ENCODE results near the gene RSPH6A. TPM values are rescaled to one million over a fixed set of nuclear protein-coding genes. Genes with fewer than 3 reads are reported as not detected.

The RSPH6A gene
- total and polyA plus RNA-seq, 3 donors from 2014 or later, result 17.0 to 88.3 (median 20.9) TPM

DNA sequence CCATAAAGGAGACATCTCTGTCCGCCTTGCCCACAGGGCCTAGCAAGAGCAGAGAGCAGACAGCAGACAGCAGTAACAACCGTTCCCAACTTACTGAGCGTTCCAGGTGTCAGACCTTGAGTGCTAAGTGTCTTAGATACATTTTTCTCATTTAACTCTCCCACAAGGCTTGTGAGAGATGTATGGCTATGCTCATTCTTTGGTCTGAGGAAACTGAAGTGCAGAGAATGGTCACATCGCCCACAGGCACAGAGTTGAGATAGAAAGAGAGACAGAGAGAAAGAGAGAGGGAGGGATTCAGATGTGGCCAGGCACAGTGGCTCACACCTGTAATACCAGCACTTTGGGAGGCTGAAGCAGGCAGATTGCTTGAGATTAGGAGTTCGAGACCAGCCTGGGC lies 67.6 kb downstream of the RSPH6A start:
- no peak for TF ChIP-seq POLR2A (IDR thresholded peaks at IDR 0.05)
- TF ChIP-seq, protein P1, sequence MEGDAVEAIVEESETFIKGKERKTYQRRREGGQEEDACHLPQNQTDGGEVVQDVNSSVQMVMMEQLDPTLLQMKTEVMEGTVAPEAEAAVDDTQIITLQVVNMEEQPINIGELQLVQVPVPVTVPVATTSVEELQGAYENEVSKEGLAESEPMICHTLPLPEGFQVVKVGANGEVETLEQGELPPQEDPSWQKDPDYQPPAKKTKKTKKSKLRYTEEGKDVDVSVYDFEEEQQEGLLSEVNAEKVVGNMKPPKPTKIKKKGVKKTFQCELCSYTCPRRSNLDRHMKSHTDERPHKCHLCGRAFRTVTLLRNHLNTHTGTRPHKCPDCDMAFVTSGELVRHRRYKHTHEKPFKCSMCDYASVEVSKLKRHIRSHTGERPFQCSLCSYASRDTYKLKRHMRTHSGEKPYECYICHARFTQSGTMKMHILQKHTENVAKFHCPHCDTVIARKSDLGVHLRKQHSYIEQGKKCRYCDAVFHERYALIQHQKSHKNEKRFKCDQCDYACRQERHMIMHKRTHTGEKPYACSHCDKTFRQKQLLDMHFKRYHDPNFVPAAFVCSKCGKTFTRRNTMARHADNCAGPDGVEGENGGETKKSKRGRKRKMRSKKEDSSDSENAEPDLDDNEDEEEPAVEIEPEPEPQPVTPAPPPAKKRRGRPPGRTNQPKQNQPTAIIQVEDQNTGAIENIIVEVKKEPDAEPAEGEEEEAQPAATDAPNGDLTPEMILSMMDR (IDR thresholded peaks at IDR 0.05), result no peak
- intact Hi-C loops (cut with DNase I; ENCODE audit: low total_unique reads), result no loop called here
- WGBS, 2 donors, result 77 to 82% methylated on average over 5 of the region's 5 CpGs

DNA sequence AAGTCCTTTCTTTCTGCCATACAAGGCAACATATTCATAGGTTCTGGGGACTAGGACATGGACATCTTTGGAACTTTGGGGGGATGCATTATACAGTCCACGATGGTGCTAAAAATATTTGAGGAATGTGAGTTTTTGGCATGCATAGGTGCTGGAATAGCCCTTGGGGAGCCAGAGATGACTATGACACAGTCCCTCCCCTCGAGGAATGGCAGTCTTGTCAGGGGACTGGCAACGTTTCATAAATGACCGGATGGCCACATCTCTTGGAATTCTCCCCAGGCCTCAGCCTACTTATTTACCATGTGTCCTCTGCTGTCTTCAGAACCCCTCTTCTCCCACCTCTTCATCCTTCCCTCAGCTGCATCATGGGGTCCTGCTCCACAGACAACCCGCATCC lies 68.2 kb downstream of the RSPH6A start:
- intact Hi-C loops (cut with DNase I; ENCODE audit: low total_unique reads), result no loop called here
- no peak overlapping the region for H3K27ac ChIP-seq
- TF ChIP-seq, protein P1 (IDR thresholded peaks at IDR 0.05), result no peak
- no peak for TF ChIP-seq POLR2A (IDR thresholded peaks at IDR 0.05)
- DNase-seq, result no peak
- H3K4me3 ChIP-seq, result no peak overlapping the region
- 78 to 86% methylated on average over 5 of the region's 5 CpGs for WGBS, 2 donors
- H3K9me3 ChIP-seq, result no peaks in the 10 kb centered on the region
- no peaks in the 10 kb centered on the region for H3K27me3 ChIP-seq
- H3K36me3 ChIP-seq (ENCODE audit: low read depth, missing control alignments), result no peaks in the 10 kb centered on the region
- H3K4me1 ChIP-seq, result no peaks in the 10 kb centered on the region

More for the DNA sequence above, 67.6 kb downstream of the RSPH6A start:
- H3K27ac ChIP-seq, result no peak overlapping the region
- H3K4me1 ChIP-seq, result no peaks in the 10 kb centered on the region
- H3K4me3 ChIP-seq, result no peak overlapping the region
- H3K36me3 ChIP-seq (ENCODE audit: low read depth, missing control alignments), result no peaks in the 10 kb centered on the region
- no peaks in the 10 kb centered on the region for H3K27me3 ChIP-seq
- H3K9me3 ChIP-seq, result no peaks in the 10 kb centered on the region
- no peak for DNase-seq

Other genes starting within 250 kb of the RSPH6A start
- 10 to 100 TPM; 18.3 to 19.3 TPM for gene OPA3, start 230.5 kb downstream of the RSPH6A start, total RNA-seq
- gene OPA3, start 230.5 kb downstream of the RSPH6A start, polyA plus RNA-seq (ENCODE audit: insufficient read depth, low read depth, low replicate concordance), result 20.9 TPM
- gene GPR4, start 213.1 kb downstream of the RSPH6A start, total RNA-seq, result 1 to 10 TPM in 1 of 2 donors, under 1 TPM in 1; 0.81 to 1.9 TPM
- gene GPR4, start 213.1 kb downstream of the RSPH6A start, polyA plus RNA-seq (ENCODE audit: insufficient read depth, low read depth, low replicate concordance), result 3.2 TPM
- gene EML2, start 175.9 kb downstream of the RSPH6A start, total RNA-seq, result 10 to 100 TPM; 36.3 to 48.4 TPM
- gene EML2, start 175.9 kb downstream of the RSPH6A start, polyA plus RNA-seq (ENCODE audit: insufficient read depth, low read depth, low replicate concordance), result 28.5 TPM
- under 1 TPM; 0.16 to 0.74 TPM for gene GIPR, start 147.1 kb downstream of the RSPH6A start, total RNA-seq
- gene GIPR, start 147.1 kb downstream of the RSPH6A start, polyA plus RNA-seq (ENCODE audit: insufficient read depth, low read depth, low replicate concordance), result 0.50 TPM
- 100 to 1,000 TPM; 111 to 128 TPM for gene SNRPD2, start 123.4 kb downstream of the RSPH6A start, total RNA-seq
- gene SNRPD2, start 123.4 kb downstream of the RSPH6A start, polyA plus RNA-seq (ENCODE audit: insufficient read depth, low read depth, low replicate concordance), result 242 TPM
- gene QPCTL, start 122.6 kb downstream of the RSPH6A start, total RNA-seq, result 1 to 10 TPM; 5.3 to 6.9 TPM
- gene QPCTL, start 122.6 kb downstream of the RSPH6A start, polyA plus RNA-seq (ENCODE audit: insufficient read depth, low read depth, low replicate concordance), result 3.5 TPM
- 10 to 100 TPM; 22.4 to 24.2 TPM for gene FBXO46, start 84.4 kb downstream of the RSPH6A start, total RNA-seq
- gene FBXO46, start 84.4 kb downstream of the RSPH6A start, polyA plus RNA-seq (ENCODE audit: insufficient read depth, low read depth, low replicate concordance), result 20.1 TPM
- 10 to 100 TPM in 1 of 2 donors, 1 to 10 TPM in 1; 9.2 to 13.8 TPM for gene MEIOSIN, start 81.9 kb downstream of the RSPH6A start, total RNA-seq
- 10.4 TPM for gene MEIOSIN, start 81.9 kb downstream of the RSPH6A start, polyA plus RNA-seq (ENCODE audit: insufficient read depth, low read depth, low replicate concordance)
- 10 to 100 TPM; 16.1 to 19.4 TPM for gene SIX5, start 46.1 kb downstream of the RSPH6A start, total RNA-seq
- 12.9 TPM for gene SIX5, start 46.1 kb downstream of the RSPH6A start, polyA plus RNA-seq (ENCODE audit: insufficient read depth, low read depth, low replicate concordance)
- gene DMPK, start 32.8 kb downstream of the RSPH6A start, total RNA-seq, result 10 to 100 TPM; 66.2 to 68.8 TPM
- 42.6 TPM for gene DMPK, start 32.8 kb downstream of the RSPH6A start, polyA plus RNA-seq (ENCODE audit: insufficient read depth, low read depth, low replicate concordance)
- gene DMWD, start 22.5 kb downstream of the RSPH6A start, total RNA-seq, result 100 to 1,000 TPM; 111 to 124 TPM
- gene DMWD, start 22.5 kb downstream of the RSPH6A start, polyA plus RNA-seq (ENCODE audit: insufficient read depth, low read depth, low replicate concordance), result 59.0 TPM
- 100 to 1,000 TPM; 123 to 142 TPM for gene SYMPK, start 47.8 kb upstream of the RSPH6A start, total RNA-seq
- 195 TPM for gene SYMPK, start 47.8 kb upstream of the RSPH6A start, polyA plus RNA-seq (ENCODE audit: insufficient read depth, low read depth, low replicate concordance)
- gene FOXA3, start 49.0 kb upstream of the RSPH6A start, total RNA-seq, result 1 to 10 TPM; 1.5 to 1.7 TPM
- gene FOXA3, start 49.0 kb upstream of the RSPH6A start, polyA plus RNA-seq (ENCODE audit: insufficient read depth, low read depth, low replicate concordance), result 1.7 TPM
- 10 to 100 TPM; 36.0 to 48.3 TPM for gene IRF2BP1, start 70.8 kb upstream of the RSPH6A start, total RNA-seq
- 13.8 TPM for gene IRF2BP1, start 70.8 kb upstream of the RSPH6A start, polyA plus RNA-seq (ENCODE audit: insufficient read depth, low read depth, low replicate concordance)
- gene MYPOP, start 87.3 kb upstream of the RSPH6A start, total RNA-seq, result 10 to 100 TPM in 1 of 2 donors, 1 to 10 TPM in 1; 9.4 to 11.1 TPM
- 9.5 TPM for gene MYPOP, start 87.3 kb upstream of the RSPH6A start, polyA plus RNA-seq (ENCODE audit: insufficient read depth, low read depth, low replicate concordance)
- gene NANOS2, start 99.5 kb upstream of the RSPH6A start, total RNA-seq, result 1 to 10 TPM; 4.8 to 5.1 TPM
- gene NANOS2, start 99.5 kb upstream of the RSPH6A start, polyA plus RNA-seq (ENCODE audit: insufficient read depth, low read depth, low replicate concordance), result 4.8 TPM
- gene NOVA2, start 158.6 kb upstream of the RSPH6A start, total RNA-seq, result 1 to 10 TPM; 3.0 to 5.7 TPM
- gene NOVA2, start 158.6 kb upstream of the RSPH6A start, polyA plus RNA-seq (ENCODE audit: insufficient read depth, low read depth, low replicate concordance), result 3.1 TPM
- 10 to 100 TPM; 25.6 to 31.2 TPM for gene CCDC61, start 180.2 kb upstream of the RSPH6A start, total RNA-seq
- gene CCDC61, start 180.2 kb upstream of the RSPH6A start, polyA plus RNA-seq (ENCODE audit: insufficient read depth, low read depth, low replicate concordance), result 32.5 TPM
- not detected for gene PGLYRP1, start 207.7 kb upstream of the RSPH6A start, total RNA-seq
- not detected for gene PGLYRP1, start 207.7 kb upstream of the RSPH6A start, polyA plus RNA-seq (ENCODE audit: insufficient read depth, low read depth, low replicate concordance)
- under 1 TPM; 0.56 to 0.79 TPM for gene IGFL4, start 225.7 kb upstream of the RSPH6A start, total RNA-seq
- 0.37 TPM for gene IGFL4, start 225.7 kb upstream of the RSPH6A start, polyA plus RNA-seq (ENCODE audit: insufficient read depth, low read depth, low replicate concordance)